ACC112 (cell line): ENCODE data around the gene STK17B.

Experiments used
- H2AFZ ChIP-seq: fragments of 200-600 bp; sonication (generic); one replicate; pipeline ENCODE4 v1.6.0; 2017; ENCODE audit warnings: antibody characterized with exemption, low read length; ENCODE audit not compliant: unreplicated experiment
- H3K27ac ChIP-seq: fragments of 200-600 bp; sonication (generic); 2 replicates; pipeline ENCODE4 v1.5.1; 2014; ENCODE audit warnings: low read depth, mild to moderate bottlenecking, antibody characterized with exemption, low read length, moderate library complexity
- H3K27me3 ChIP-seq: fragments of 200-600 bp; sonication (generic); 2 replicates; pipeline ENCODE4 v1.6.1; 2014; ENCODE audit warnings: mild to moderate bottlenecking, antibody characterized with exemption, low read length, moderate library complexity, mixed read lengths; ENCODE audit not compliant: insufficient read depth
- H3K36me3 ChIP-seq: fragments of 200-600 bp; sonication (generic); 2 replicates; pipeline ENCODE4 v1.6.1; 2016; ENCODE audit warnings: mild to moderate bottlenecking, antibody characterized with exemption, low read length, moderate library complexity, mixed read lengths; ENCODE audit not compliant: insufficient read depth
- H3K4me1 ChIP-seq: fragments of 200-600 bp; sonication (generic); one replicate; pipeline ENCODE4 v1.6.1; 2016; ENCODE audit warnings: low read length, mixed read lengths; ENCODE audit not compliant: insufficient read depth, unreplicated experiment, control insufficient read depth
- H3K4me3 ChIP-seq: fragments of 200-600 bp; sonication (generic); 2 replicates; pipeline ENCODE4 v1.5.1; 2014; ENCODE audit warnings: mild to moderate bottlenecking, low read depth, low read length
- H3K79me2 ChIP-seq: fragments of 200-600 bp; sonication (generic); one replicate; pipeline ENCODE4 v1.6.0; 2016; ENCODE audit warnings: low read length; ENCODE audit not compliant: control insufficient read depth, unreplicated experiment, insufficient read depth

The STK17B gene

DNA sequence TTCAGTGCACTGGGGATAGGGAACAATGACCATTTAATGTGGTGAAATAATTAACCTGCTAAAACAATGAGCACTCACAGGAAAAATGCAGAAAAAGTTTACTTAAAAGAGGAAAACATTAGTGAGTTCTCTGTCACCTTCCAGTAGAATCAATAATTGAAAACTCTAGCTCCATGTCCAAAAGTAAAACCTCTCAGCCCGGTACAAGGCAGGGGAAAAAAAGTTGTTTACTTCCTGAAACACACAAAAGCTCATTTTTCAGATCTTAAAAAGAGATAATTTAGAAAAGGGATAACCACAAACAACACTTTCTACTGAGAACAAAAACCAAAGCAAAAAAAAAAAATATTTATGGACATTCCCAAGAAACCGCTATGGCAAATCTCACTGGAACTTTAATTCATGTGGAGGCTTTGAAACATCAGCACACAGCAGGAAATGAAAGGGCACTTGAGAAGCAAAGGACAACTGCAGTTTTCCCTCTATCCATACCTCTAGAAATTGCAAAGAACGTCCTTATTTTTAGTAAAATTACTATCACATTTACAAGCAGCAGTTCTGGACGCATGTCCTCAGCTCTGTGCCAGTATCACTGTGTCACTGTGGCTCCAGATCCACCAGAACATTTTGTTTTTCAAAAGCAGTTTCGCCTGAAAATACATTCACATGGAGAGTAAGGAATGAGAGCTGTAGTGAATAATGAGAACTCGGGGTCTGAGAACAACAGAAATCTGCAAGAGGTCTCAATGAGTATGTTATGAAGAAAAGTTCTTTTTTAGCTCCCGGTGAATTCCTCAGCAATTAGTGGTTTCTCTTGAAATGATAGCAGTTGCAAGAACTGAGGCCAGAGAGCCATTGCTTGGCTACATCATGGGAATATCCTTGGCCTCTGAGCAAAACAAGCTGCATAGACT lies 58.1 kb downstream of the STK17B start:
- H3K79me2 ChIP-seq = no peaks in the 10 kb centered on the region
- H2AFZ ChIP-seq = peak overlapping the region; percentile 70
- H3K27ac ChIP-seq = peak overlapping the region; percentile 74
- H3K27me3 ChIP-seq = no peaks in the 10 kb centered on the region
- no peaks in the 10 kb centered on the region for H3K36me3 ChIP-seq
- H3K4me1 ChIP-seq = peaks cover 19% of the 10 kb centered on the region
- peak overlapping the region; percentile 46 for H3K4me3 ChIP-seq

DNA sequence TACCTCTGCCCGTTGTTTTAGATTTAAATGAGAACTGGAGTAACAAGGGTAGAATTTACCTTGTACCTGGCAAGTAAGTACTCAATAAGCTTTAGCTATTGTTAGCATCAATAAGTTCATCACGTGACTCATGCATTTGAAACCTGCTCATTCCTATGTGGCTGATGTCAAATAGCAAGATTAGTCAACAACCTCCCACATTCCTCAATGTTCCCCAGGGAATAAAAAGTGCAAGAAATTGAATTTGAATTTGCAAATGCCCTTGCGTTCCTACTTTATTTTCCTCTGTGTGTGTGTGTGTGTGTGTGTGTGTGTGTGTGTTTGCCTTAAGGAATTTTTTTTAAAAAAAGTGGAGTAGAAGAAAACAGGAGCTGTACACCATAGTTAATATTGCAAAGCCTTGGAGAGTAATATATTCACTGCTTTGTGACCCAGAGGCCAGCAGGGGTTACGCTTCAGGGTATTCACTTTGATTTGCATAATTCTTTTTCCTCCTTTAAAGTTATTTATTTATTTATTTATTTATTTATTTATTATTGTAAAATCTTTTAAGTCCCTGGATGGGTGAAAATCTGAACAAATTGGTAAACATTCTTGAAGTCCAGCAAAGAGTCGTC lies 58.9 kb downstream of the STK17B start:
- Histone ChIP-seq H3K79me2 (no peaks in the 10 kb centered on the region), H3K27ac (peak overlapping the region; percentile 74), H3K36me3 (no peaks in the 10 kb centered on the region), H3K4me1 (peaks cover 19% of the 10 kb centered on the region), H3K4me3 (peak overlapping the region; percentile 46; the same call in 1 of the 2 replicates), H3K27me3 (no peaks in the 10 kb centered on the region), H2AFZ (peak overlapping the region; percentile 70)

DNA sequence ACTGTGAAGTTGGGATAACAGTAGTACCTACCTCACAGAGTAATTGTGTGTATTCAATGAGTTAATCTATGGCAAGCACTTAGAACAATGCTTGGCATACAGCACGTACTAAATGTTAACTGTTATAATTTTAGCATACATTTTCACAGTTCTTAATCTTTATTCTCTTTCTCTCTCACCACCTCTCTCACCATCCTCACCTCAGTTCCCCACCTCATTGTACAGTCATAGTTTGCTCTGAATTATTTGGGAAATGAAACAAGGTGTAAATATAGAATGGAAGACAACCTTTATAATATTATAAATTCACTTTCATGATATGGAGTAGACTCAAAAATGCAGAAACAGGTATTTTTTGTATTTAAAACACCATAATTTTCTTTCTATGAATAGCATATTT lies 62.8 kb downstream of the STK17B start:
- Histone ChIP-seq H2AFZ (no peak overlapping the region), H3K27me3 (no peaks in the 10 kb centered on the region), H3K4me3 (no peak overlapping the region), H3K27ac (no peak overlapping the region), H3K79me2 (no peaks in the 10 kb centered on the region), H3K4me1 (peaks cover 15% of the 10 kb centered on the region), H3K36me3 (no peaks in the 10 kb centered on the region)

DNA sequence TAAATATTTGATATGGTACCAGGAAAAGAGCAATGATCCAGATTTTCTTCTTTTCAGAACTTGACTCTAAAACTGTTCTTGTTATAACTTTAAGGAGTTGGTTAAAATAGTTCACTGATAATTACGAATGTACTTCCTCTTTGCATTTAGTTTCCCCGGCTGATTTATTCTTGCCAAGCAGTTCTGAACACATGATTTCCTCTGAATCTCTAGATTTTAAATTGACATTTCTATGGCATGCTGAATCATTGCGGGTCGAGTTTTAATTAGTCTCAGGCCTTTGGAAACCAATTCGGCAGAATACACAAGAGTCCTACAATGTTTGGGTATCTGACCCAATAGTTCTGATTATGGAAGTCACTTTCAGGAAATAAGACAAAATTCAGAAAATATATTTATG lies 65.4 kb downstream of the STK17B start:
- Histone ChIP-seq H3K4me1 (peaks cover 10% of the 10 kb centered on the region), H2AFZ (peak overlapping the region; percentile 50)

DNA sequence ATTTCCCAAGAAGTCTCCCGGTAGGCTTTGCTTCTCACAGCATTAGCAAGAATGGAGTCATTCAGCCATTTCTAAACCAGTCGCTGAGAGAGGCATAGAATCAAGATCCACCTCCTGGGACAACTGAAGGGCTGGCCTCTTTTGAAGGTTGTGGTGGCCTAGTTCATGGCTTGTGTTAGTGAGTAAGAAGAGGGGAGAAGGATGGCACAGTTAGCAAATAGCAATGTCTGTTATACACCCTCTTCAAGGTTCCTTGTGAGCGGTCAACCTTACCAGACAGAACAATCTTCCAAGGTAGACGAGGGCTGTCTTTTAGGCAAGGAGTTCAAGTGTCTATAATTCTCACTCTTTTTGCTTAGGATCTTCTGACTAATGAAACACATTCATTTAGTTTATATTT lies 67.3 kb downstream of the STK17B start:
- no peaks in the 10 kb centered on the region for H3K36me3 ChIP-seq
- H3K27me3 ChIP-seq = no peaks in the 10 kb centered on the region
- no peak overlapping the region for H3K27ac ChIP-seq
- H3K79me2 ChIP-seq = no peaks in the 10 kb centered on the region
- peaks cover 19% of the 10 kb centered on the region for H3K4me1 ChIP-seq
- no peak overlapping the region for H2AFZ ChIP-seq
- no peak overlapping the region for H3K4me3 ChIP-seq

More for the DNA sequence above, 65.4 kb downstream of the STK17B start:
- Histone ChIP-seq H3K79me2 (no peaks in the 10 kb centered on the region), H3K27ac (no peak overlapping the region), H3K36me3 (no peaks in the 10 kb centered on the region), H3K27me3 (no peaks in the 10 kb centered on the region), H3K4me3 (no peak overlapping the region)

DNA sequence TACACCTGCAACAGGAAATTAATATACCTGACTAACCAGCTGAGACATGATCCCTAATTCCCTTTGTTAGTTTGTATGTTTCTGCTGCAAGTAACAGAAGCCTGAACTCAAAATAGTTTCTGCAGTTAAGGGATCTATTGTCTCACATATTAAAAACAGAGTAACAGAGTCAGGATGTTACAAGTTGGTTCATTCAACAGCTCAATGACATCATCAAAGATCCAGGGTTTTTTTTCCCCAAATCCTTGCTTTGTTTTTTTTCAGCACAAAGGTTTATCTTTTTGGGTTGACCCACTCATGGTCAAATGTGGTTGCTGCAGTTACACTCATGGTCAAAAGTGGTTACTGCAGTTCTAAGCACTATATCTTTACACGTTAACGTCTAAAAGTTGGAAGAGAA lies 67.8 kb downstream of the STK17B start:
- Histone ChIP-seq H3K79me2 (no peaks in the 10 kb centered on the region), H3K36me3 (no peaks in the 10 kb centered on the region), H3K4me3 (no peak overlapping the region), H3K27me3 (no peaks in the 10 kb centered on the region), H3K4me1 (peaks cover 19% of the 10 kb centered on the region), H2AFZ (no peak overlapping the region), H3K27ac (no peak overlapping the region)

DNA sequence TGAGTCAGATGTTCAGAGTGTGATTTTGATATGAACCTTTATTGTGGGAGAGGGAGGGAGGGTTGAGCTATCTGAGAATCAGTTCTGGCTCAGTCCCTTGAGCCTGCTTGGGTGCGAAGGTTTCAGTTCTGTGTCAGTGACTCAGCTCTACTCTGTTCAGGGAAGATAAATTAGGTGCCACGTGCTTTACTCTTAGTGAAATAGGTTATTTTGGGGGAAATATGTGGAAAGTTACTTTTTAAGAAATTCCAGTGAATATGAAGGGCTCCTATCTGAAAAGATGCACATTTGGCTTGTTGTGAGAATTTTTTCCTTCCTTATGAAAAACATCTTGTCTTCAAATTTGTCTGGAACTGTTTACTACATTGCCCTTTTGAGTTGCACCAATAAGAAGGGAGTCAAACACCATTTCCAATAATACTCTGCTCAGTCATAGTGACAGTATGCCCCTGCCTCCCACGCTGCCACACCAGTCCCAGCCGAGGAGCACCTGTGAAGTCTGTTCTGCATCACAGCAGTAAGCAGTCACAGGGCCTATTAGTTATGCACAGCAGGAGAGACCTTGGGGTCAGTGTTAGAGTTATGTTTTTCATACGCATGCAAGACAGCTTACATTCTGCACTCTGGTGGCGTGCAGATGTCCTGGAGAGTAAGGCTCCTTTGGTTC lies 69.9 kb downstream of the STK17B start:
- H2AFZ ChIP-seq = peak overlapping the region; percentile 7
- no peaks in the 10 kb centered on the region for H3K36me3 ChIP-seq
- 0 out of 2 replicates have a peak overlapping the region, but pooled peaks have one; percentile 3 for H3K4me3 ChIP-seq
- peak overlapping the region; percentile 45 for H3K27ac ChIP-seq
- peaks cover 19% of the 10 kb centered on the region for H3K4me1 ChIP-seq
- no peaks in the 10 kb centered on the region for H3K79me2 ChIP-seq
- no peaks in the 10 kb centered on the region for H3K27me3 ChIP-seq

DNA sequence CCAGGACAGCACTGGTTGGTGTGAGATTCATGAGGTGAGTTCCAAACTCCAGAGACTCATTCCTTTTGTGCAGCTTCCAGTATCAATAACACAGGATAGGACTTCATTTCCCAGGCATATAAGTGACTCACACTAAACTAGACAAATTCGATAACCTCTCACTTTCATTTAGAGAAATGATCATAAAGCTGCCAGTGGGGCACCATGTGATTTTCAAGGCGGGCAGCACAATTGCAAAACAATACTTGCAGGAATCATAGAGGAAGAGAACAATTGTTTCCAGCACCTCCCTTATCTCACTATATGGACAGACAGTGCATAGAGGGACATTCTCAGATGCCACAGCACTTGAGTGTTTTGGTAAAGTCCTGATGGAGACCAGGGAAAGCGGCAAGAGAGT lies 71.5 kb downstream of the STK17B start:
- no peaks in the 10 kb centered on the region for H3K36me3 ChIP-seq
- no peak overlapping the region for H2AFZ ChIP-seq
- H3K79me2 ChIP-seq = no peaks in the 10 kb centered on the region
- H3K27ac ChIP-seq = no peak overlapping the region
- no peaks in the 10 kb centered on the region for H3K27me3 ChIP-seq
- peaks cover 19% of the 10 kb centered on the region for H3K4me1 ChIP-seq
- no peak overlapping the region for H3K4me3 ChIP-seq

DNA sequence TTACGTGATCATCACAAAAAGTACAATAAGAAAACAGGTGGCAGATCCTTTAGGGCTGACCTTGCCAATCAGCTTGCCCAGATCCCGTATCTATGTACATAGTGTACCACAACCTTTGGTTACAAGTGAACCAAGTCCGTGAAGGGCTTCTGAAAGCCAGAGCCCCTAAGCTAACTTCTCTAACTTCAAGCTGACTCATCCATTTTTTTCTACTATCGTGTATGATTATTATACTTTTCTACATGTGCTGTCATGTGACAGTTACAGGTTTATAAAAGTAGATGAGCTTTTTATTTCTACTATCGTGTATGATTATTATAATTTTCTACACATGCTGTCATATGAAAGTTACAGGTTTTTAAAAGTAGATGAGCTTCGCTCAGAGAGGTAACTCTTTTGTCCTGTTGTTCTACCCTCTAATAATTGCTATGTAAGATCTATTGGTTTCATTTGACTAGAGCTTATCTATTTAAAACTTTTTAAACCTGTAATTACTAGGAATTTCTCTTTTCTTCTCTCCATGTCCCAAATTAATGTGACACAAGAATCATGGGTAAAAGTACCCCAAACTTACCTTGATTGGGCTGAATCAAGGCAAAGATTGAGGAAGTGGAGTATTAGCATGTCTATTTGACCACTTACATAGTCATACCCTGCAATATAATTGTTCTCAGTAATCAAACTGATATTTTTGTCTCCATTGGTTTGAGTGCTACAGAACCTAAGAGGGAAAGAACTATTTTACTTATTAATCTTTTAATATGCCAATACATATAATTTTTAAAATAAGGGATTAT lies 73.3 kb downstream of the STK17B start:
- Histone ChIP-seq H3K4me3 (no peak overlapping the region), H3K27me3 (no peaks in the 10 kb centered on the region), H3K27ac (no peak overlapping the region), H2AFZ (no peak overlapping the region), H3K4me1 (peaks cover 19% of the 10 kb centered on the region), H3K79me2 (no peaks in the 10 kb centered on the region), H3K36me3 (no peaks in the 10 kb centered on the region)
